LoVo (cell line): ENCODE measurements around the gene ADH1C.
"Not testable (repeated sequence)": the region's sequence is repeated elsewhere in the genome, so short reads cannot be mapped to it uniquely, and the experiment has no call there.

ENCODE experiments used
- DNase-seq: peaks from one replicate; pipeline ENCODE4 v3.0.0-alpha.2; 2016; ENCODE audit warnings: low spot score

Gene ADH1C

GRCh38 chr4:99357948-99358347 lies 5.4 kb upstream of the ADH1C start:
- DNase-seq = no peak

- no peak for DNase-seq
Measured at GRCh38 chr4:99356992-99357391, 4.4 kb upstream of the ADH1C start.

- not testable (repeated sequence) for DNase-seq
Measured at GRCh38 chr4:99356149-99356548, 3.6 kb upstream of the ADH1C start.

GRCh38 chr4:99351487-99351886 lies 1.1 kb downstream of the ADH1C start:
- no peak for DNase-seq

- DNase-seq = no peak
Measured at GRCh38 chr4:99349338-99349737, 3.2 kb downstream of the ADH1C start.

GRCh38 chr4:99342624-99343023 lies 9.9 kb downstream of the ADH1C start:
- not testable (repeated sequence) for DNase-seq

GRCh38 chr4:99341426-99341825 lies 11.1 kb downstream of the ADH1C start:
- no peak for DNase-seq

GRCh38 chr4:99339172-99339571 lies 13.4 kb downstream of the ADH1C start:
- no peak for DNase-seq

GRCh38 chr4:99336553-99336952 lies 16.0 kb downstream of the ADH1C start:
- DNase-seq = no peak

GRCh38 chr4:99334880-99335279 lies 17.7 kb downstream of the ADH1C start:
- DNase-seq = no peak

- no peak for DNase-seq
Measured at GRCh38 chr4:99330648-99331047, 21.9 kb downstream of the ADH1C start.

- no peak for DNase-seq
Measured at GRCh38 chr4:99329876-99330275, 22.7 kb downstream of the ADH1C start.

GRCh38 chr4:99324979-99325378 lies 27.6 kb downstream of the ADH1C start:
- no peak for DNase-seq

- no peak for DNase-seq
Measured at GRCh38 chr4:99324361-99324760, 28.2 kb downstream of the ADH1C start.

- DNase-seq = no peak
Measured at GRCh38 chr4:99323756-99324155, 28.8 kb downstream of the ADH1C start.

GRCh38 chr4:99321241-99322191 lies 31.0 kb downstream of the ADH1C start, which contains the start of gene ADH1B:
Gene ADH1B, minus strand, starts transcription at chr4:99321401. Its CDS starts 70 bp downstream, at chr4:99321331.
- no peak for DNase-seq

- DNase-seq = not testable (repeated sequence)
Measured at GRCh38 chr4:99317811-99318210, 34.7 kb downstream of the ADH1C start.

GRCh38 chr4:99317354-99317753 lies 35.2 kb downstream of the ADH1C start:
- DNase-seq = no peak

- no peak for DNase-seq
Measured at GRCh38 chr4:99315839-99316238, 36.7 kb downstream of the ADH1C start.

GRCh38 chr4:99314211-99314610 lies 38.3 kb downstream of the ADH1C start:
- DNase-seq = no peak

GRCh38 chr4:99310389-99310788 lies 42.2 kb downstream of the ADH1C start:
- no peak for DNase-seq

- DNase-seq = no peak
Measured at GRCh38 chr4:99305638-99306400, 46.7 kb downstream of the ADH1C start.
